SK-N-SH treated with all-trans-retinoic acid at 6 μM for 48 hours (cell line): Measurements from ENCODE around the gene TM6SF1.

ENCODE experiments used
- ATAC-seq: fragments of 200-7000 bp; cut with Tn5 transposase; 3 replicates; pipeline ENCODE4 v1.9.1; 2020; ENCODE audit warnings: mild to moderate bottlenecking, moderate library complexity
- ARNTL ChIP-seq: fragments of 450-650 bp; formaldehyde crosslinking; IDR thresholded peaks from 2 replicates; pipeline ENCODE4 v1.5.0; 2020; ENCODE audit warnings: low read depth, mild to moderate bottlenecking, moderate library complexity, borderline replicate concordance
- BACH2 ChIP-seq: fragments of 250-450 bp; sonication (Bioruptor Pico); IDR thresholded peaks from 2 replicates; pipeline ENCODE4 v1.9.0; 2021; ENCODE audit warnings: mild to moderate bottlenecking, borderline replicate concordance
- CREB5 ChIP-seq: fragments of 250-450 bp; sonication (Bioruptor Pico); IDR thresholded peaks from 2 replicates; pipeline ENCODE4 v1.5.1; 2020; ENCODE audit warnings: low read depth, mild to moderate bottlenecking, moderate library complexity
- CSDC2 ChIP-seq: fragments of 250-450 bp; sonication (Bioruptor Pico); IDR thresholded peaks from 2 replicates; pipeline ENCODE4 v1.5.0; 2020; ENCODE audit warnings: mild to moderate bottlenecking, moderate library complexity
- CSRNP3 ChIP-seq: fragments of 250-450 bp; sonication (Bioruptor Pico); IDR thresholded peaks from 2 replicates; pipeline ENCODE4 v1.5.1; 2021; ENCODE audit warnings: mild to moderate bottlenecking, moderate library complexity
- ESRRG ChIP-seq: fragments of 250-450 bp; sonication (Bioruptor Pico); IDR thresholded peaks from 2 replicates; pipeline ENCODE4 v1.6.1; 2021; ENCODE audit warnings: mild to moderate bottlenecking
- GLIS3 ChIP-seq: fragments of 250-450 bp; sonication (Bioruptor Pico); IDR thresholded peaks from 2 replicates; pipeline ENCODE4 v1.5.0; 2020; ENCODE audit warnings: mild to moderate bottlenecking, moderate library complexity
- PATZ1 ChIP-seq: fragments of 250-450 bp; sonication (Bioruptor Pico); IDR thresholded peaks from 2 replicates; pipeline ENCODE4 v1.8.0; 2020; ENCODE audit warnings: mild to moderate bottlenecking, moderate library complexity, borderline replicate concordance
- POU6F1 ChIP-seq: fragments of 250-450 bp; sonication (Bioruptor Pico); IDR thresholded peaks from 2 replicates; pipeline ENCODE4 v1.8.0; 2021; ENCODE audit warnings: low read depth, mild to moderate bottlenecking, moderate library complexity, borderline replicate concordance
- RARB ChIP-seq: fragments of 250-450 bp; sonication (Bioruptor Pico); IDR thresholded peaks from 2 replicates; pipeline ENCODE4 v1.8.0; 2021; ENCODE audit warnings: mild to moderate bottlenecking, moderate library complexity
- TSHZ2 ChIP-seq: fragments of 250-450 bp; sonication (Bioruptor Pico); IDR thresholded peaks from 2 replicates; pipeline ENCODE4 v1.5.0; 2020; ENCODE audit warnings: mild to moderate bottlenecking, moderate library complexity
- ZC3H10 ChIP-seq: fragments of 250-450 bp; sonication (Bioruptor Pico); IDR thresholded peaks from 2 replicates; pipeline ENCODE4 v1.5.1; 2021; ENCODE audit warnings: mild to moderate bottlenecking, moderate library complexity
- ZFP3 ChIP-seq: fragments of 250-450 bp; sonication (Bioruptor Pico); IDR thresholded peaks from 2 replicates; pipeline ENCODE4 v1.5.0; 2020; ENCODE audit warnings: mild to moderate bottlenecking, moderate library complexity
- ZFP30 ChIP-seq: fragments of 450-650 bp; formaldehyde crosslinking; IDR thresholded peaks from 2 replicates; pipeline ENCODE4 v1.5.0; 2022; ENCODE audit warnings: mild to moderate bottlenecking, moderate library complexity
- ZNF565 ChIP-seq: fragments of 450-650 bp; formaldehyde crosslinking; conservative IDR thresholded peaks from 2 replicates; pipeline ENCODE4 v1.5.0; 2020; ENCODE audit warnings: low read depth, mild to moderate bottlenecking, moderate library complexity
- ZNF70 ChIP-seq: fragments of 450-650 bp; formaldehyde crosslinking; IDR thresholded peaks from 2 replicates; pipeline ENCODE4 v1.5.0; 2020; ENCODE audit warnings: mild to moderate bottlenecking, moderate library complexity
- ZNF8 ChIP-seq: fragments of 450-650 bp; formaldehyde crosslinking; IDR thresholded peaks from 2 replicates; pipeline ENCODE4 v1.5.0; 2020; ENCODE audit warnings: mild to moderate bottlenecking, moderate library complexity

The TM6SF1 gene

GRCh38 chr15:83065431-83065830 lies 42.0 kb upstream of the TM6SF1 start:
- no peak for ATAC-seq

GRCh38 chr15:83066034-83066733 lies 41.3 kb upstream of the TM6SF1 start:
- no peak for ATAC-seq

More at GRCh38 chr15:83065431-83065830, 42.0 kb upstream of the TM6SF1 start:
- TF ChIP-seq ZC3H10 (CRISPR knock-in tag) = no peak

GRCh38 chr15:83066734-83067637 lies 40.5 kb upstream of the TM6SF1 start, which contains the start of gene BTBD1:
TSS of gene BTBD1 (minus strand) at chr15:83067252. CDS start at chr15:83067151, 101 bp downstream.
- peak; percentile 95 for ATAC-seq
- TF ChIP-seq ESRRG = no peak
- 0 out of 2 replicates have a peak, but pooled peaks have one; percentile 42 for TF ChIP-seq TSHZ2
- peak; percentile 94; the same call in 1 of the 2 replicates for TF ChIP-seq PATZ1 (CRISPR knock-in tag)
- TF ChIP-seq CSDC2 = no peak
- TF ChIP-seq POU6F1 (CRISPR knock-in tag) = no peak
- TF ChIP-seq ZNF8 (CRISPR knock-in tag) = 0 out of 2 replicates have a peak, but pooled peaks have one; percentile 3
- peak; percentile 52; the same call in 1 of the 2 replicates for TF ChIP-seq ZFP3 (CRISPR knock-in tag)

More at GRCh38 chr15:83066034-83066733, 41.3 kb upstream of the TM6SF1 start:
- no peak for TF ChIP-seq BACH2
- TF ChIP-seq GLIS3 (CRISPR knock-in tag) = no peak
- no peak for TF ChIP-seq ZFP3 (CRISPR knock-in tag)
- TF ChIP-seq ZNF565 (CRISPR knock-in tag) = no peak
- TF ChIP-seq POU6F1 (CRISPR knock-in tag) = no peak
- no peak for TF ChIP-seq PATZ1 (CRISPR knock-in tag)
- no peak for TF ChIP-seq ZNF70 (CRISPR knock-in tag)
- no peak for TF ChIP-seq ZFP30 (CRISPR knock-in tag)
- TF ChIP-seq CREB5 (CRISPR knock-in tag) = no peak
- TF ChIP-seq ARNTL (CRISPR knock-in tag) = no peak
- TF ChIP-seq CSRNP3 = no peak
- TF ChIP-seq ZC3H10 (CRISPR knock-in tag) = no peak
- no peak for TF ChIP-seq RARB (CRISPR knock-in tag)
